Liver (tissue), 9 donors: Measurements from ENCODE around the gene GLI3. TPM values are rescaled to one million over a fixed set of nuclear protein-coding genes. Genes with fewer than 3 reads are reported as not detected.

Source experiments
- DNase-seq: peaks from one replicate; pipeline ENCODE4 v3.0.0-alpha.2; 2017; ENCODE audit warnings: low spot score
- H3K27ac ChIP-seq, 2 donors: one replicate each; pipeline ENCODE4 v1.7.0; 2013; ENCODE audit warnings: inconsistent platforms in 2 of 2, low read length in 2 of 2, control low read depth in 1 of 2, low read depth in 1 of 2, mild to moderate bottlenecking in 1 of 2
- H3K27me3 ChIP-seq, 4 donors: one replicate each; pipeline versions ENCODE4 v1.6.1 to v1.7.0; 2013; ENCODE audit warnings: low read length in 3 of 4, inconsistent platforms in 1 of 4, mild to moderate bottlenecking in 1 of 4, moderate library complexity in 1 of 4; ENCODE audit not compliant: control insufficient read depth in 4 of 4, insufficient read depth in 4 of 4
- H3K36me3 ChIP-seq, 4 donors: one replicate each; pipeline versions ENCODE4 v1.6.1 to v1.7.0; 2013; ENCODE audit warnings: low read length in 3 of 4, mild to moderate bottlenecking in 3 of 4, low read depth in 1 of 4, moderate library complexity in 1 of 4; ENCODE audit not compliant: control insufficient read depth in 4 of 4, insufficient read depth in 3 of 4
- H3K4me1 ChIP-seq, 4 donors: one replicate each; pipeline versions ENCODE4 v1.6.1 to v1.7.0; 2013; ENCODE audit warnings: low read length in 3 of 4, mild to moderate bottlenecking in 3 of 4, moderate library complexity in 1 of 4; ENCODE audit not compliant: control insufficient read depth in 4 of 4, insufficient read depth in 4 of 4
- H3K4me3 ChIP-seq, 3 donors: one replicate each; pipeline versions ENCODE4 v1.6.1 to v1.7.0; 2013; ENCODE audit warnings: low read length in 3 of 3, control low read depth in 1 of 3, low read depth in 1 of 3, mild to moderate bottlenecking in 1 of 3
- H3K9ac ChIP-seq, 2 donors: one replicate each; pipeline ENCODE4 v1.7.0; 2013; ENCODE audit warnings: low read length in 2 of 2, mild to moderate bottlenecking in 2 of 2, moderate library complexity in 2 of 2, control low read depth in 1 of 2, low read depth in 1 of 2
- H3K9me3 ChIP-seq, 4 donors: one replicate each; pipeline versions ENCODE4 v1.6.1 to v1.7.0; 2013; ENCODE audit warnings: low read length in 3 of 4; ENCODE audit not compliant: control insufficient read depth in 4 of 4
- ATF3 ChIP-seq: IDR thresholded peaks from 2 replicates; pipeline ENCODE4 v1.6.1; 2016; ENCODE audit warnings: antibody characterized with exemption
- FOXA2 ChIP-seq: IDR thresholded peaks from 2 replicates; pipeline ENCODE4 v1.6.1; 2016; ENCODE audit warnings: antibody characterized with exemption
- GABPA ChIP-seq, 2 donors: IDR thresholded peaks in 1 of 2; conservative IDR thresholded peaks in 1 of 2; 2 replicates each; pipeline ENCODE4 v1.6.1; 2016; ENCODE audit warnings: antibody characterized with exemption in 2 of 2, mild to moderate bottlenecking in 1 of 2, moderate library complexity in 1 of 2
- HNF4A ChIP-seq, 2 donors: conservative IDR thresholded peaks; 2 replicates each; pipeline ENCODE4 v1.6.1; 2016; ENCODE audit warnings: antibody characterized with exemption in 2 of 2, mild to moderate bottlenecking in 2 of 2
- HNF4G ChIP-seq: IDR thresholded peaks from 2 replicates; pipeline ENCODE4 v1.6.1; 2016; ENCODE audit warnings: antibody characterized with exemption
- JUND ChIP-seq, 2 donors: IDR thresholded peaks; 2 replicates each; pipeline ENCODE4 v1.6.1; 2016; ENCODE audit warnings: antibody characterized with exemption in 2 of 2
- MAX ChIP-seq: IDR thresholded peaks from 2 replicates; pipeline ENCODE4 v1.6.1; 2016; ENCODE audit warnings: antibody characterized with exemption
- NR2F2 ChIP-seq: IDR thresholded peaks from 2 replicates; pipeline ENCODE4 v1.6.1; 2016; ENCODE audit warnings: antibody characterized with exemption
- REST ChIP-seq: IDR thresholded peaks from 2 replicates; pipeline ENCODE4 v1.6.1; 2016; ENCODE audit warnings: antibody characterized with exemption, mild to moderate bottlenecking
- RXRA ChIP-seq, 2 donors: IDR thresholded peaks; 2 replicates each; pipeline ENCODE4 v1.6.1; 2017 to 2018; ENCODE audit warnings: antibody characterized with exemption in 2 of 2, mild to moderate bottlenecking in 1 of 2
- SP1 ChIP-seq: IDR thresholded peaks from 2 replicates; pipeline ENCODE4 v1.6.1; 2018; ENCODE audit warnings: antibody characterized with exemption, mild to moderate bottlenecking
- ZBTB33 ChIP-seq: IDR thresholded peaks from 2 replicates; pipeline ENCODE4 v1.6.1; 2016; ENCODE audit warnings: antibody characterized with exemption
- WGBS: extraction: QIAGEN DNeasy Blood & Tissue Kit; methylation state at CpG from one replicate; pipeline ENCODE4 v1.1.7; 2013; 5-methylcytosine and 5-hydroxymethylcytosine counted together
- polyA plus RNA-seq, 2 donors: library from polyadenylated mRNA; stranded (reverse) in 1 of 2; unstranded in 1 of 2; fragments of 200-250 nt in 1 of 2; fragments of >200 nt in 1 of 2; fragmentation: Nextera tagmentation in 1 of 2; extraction: Ambion mirVana in 1 of 2; gene quantifications; one replicate each; pipeline versions ENCODE4 v1.2.1 to v1.2.3, GENCODE V29; 2013 to 2015
- total RNA-seq, 2 donors: library from RNA; depleted of rRNA; stranded (reverse); fragments of >200 nt; gene quantifications; one replicate each; pipeline ENCODE4 v1.2.3, GENCODE V29; 2014
- donor health status: healthy.
- donor health status: healthy.
- donor health status: healthy.
- donor health status: healthy.
- donor health status: healthy.

Gene GLI3
- total and polyA plus RNA-seq, 4 donors, result 0.09 to 0.42 (median 0.26) TPM

GRCh38 chr7:42167206-42167605, 69.8 kb downstream of the GLI3 start:
- 72% methylated on average over 2 of the region's 2 CpGs for WGBS
- no peak overlapping the region for H3K4me3 ChIP-seq
- no peaks in the 10 kb centered on the region for H3K36me3 ChIP-seq
- no peaks in the 10 kb centered on the region for H3K9me3 ChIP-seq
- no peak overlapping the region for H3K9ac ChIP-seq
- no peaks in the 10 kb centered on the region for H3K4me1 ChIP-seq
- no peak overlapping the region for H3K27ac ChIP-seq
- DNase-seq, result no peak
- H3K27me3 ChIP-seq, result no peaks in the 10 kb centered on the region
- TF ChIP-seq FOXA2, result no peak
- no peak for TF ChIP-seq HNF4A (conservative IDR thresholded peaks at IDR 0.05)
- no peak for TF ChIP-seq SP1
- no peak for TF ChIP-seq GABPA (IDR thresholded peaks at IDR 0.05 in 1 of 2, conservative IDR thresholded peaks at IDR 0.05 in 1 of 2)
- no peak for TF ChIP-seq HNF4G
- TF ChIP-seq REST, result no peak

GRCh38 chr7:42164881-42165428, 72.1 kb downstream of the GLI3 start:
- Histone ChIP-seq H3K27me3 (no peaks in the 10 kb centered on the region), H3K4me1 (no peaks in the 10 kb centered on the region), H3K9me3 (no peaks in the 10 kb centered on the region), H3K27ac (no peak overlapping the region), H3K4me3 (no peak overlapping the region), H3K9ac (no peak overlapping the region), H3K36me3 (no peaks in the 10 kb centered on the region)
- 86% methylated on average over 5 of the region's 5 CpGs for WGBS
- no peak for TF ChIP-seq RXRA (IDR thresholded peaks at IDR 0.05)
- TF ChIP-seq ZBTB33, result no peak
- TF ChIP-seq NR2F2, result no peak
- TF ChIP-seq FOXA2, result no peak
- no peak for TF ChIP-seq JUND (IDR thresholded peaks at IDR 0.05)
- no peak for TF ChIP-seq HNF4G
- TF ChIP-seq MAX, result no peak
- no peak for TF ChIP-seq ATF3
- DNase-seq, result no peak
